Measurements from ENCODE around the gene TIGD1. TPM values are rescaled to one million over a fixed set of nuclear protein-coding genes. Genes with fewer than 3 reads are reported as not detected.

TIGD1 gene
- total RNA-seq, 1 donor from 2014 or later = 3.7 TPM

DNA sequence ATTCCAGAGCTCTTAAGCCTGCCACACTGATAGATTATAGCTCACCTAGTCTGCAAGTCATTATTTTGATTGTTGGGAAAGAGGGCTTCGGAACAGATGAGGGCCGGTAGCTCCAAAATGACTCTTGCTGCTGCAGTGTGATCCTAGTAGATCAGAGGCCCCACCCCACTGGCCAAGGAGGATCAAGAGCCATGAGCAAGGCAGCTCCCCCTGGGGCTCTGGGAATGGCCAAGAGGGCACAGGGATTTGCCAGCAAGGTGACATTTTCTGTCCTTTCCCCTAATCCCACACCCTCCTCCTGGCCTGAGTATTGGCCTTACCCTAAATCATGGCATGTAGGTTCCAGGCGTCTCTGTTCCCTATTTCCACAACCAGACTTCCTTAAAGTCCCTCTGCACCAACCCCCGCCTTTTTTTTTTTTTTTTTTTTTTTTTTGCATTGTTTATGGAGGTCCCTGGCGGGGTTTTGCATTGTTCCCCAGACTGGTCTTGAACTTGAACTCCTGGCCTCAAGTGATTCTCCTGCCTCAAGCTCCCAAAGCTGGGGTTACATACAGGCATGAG lies 36.7 kb upstream of the TIGD1 start:
- Histone ChIP-seq H3K4me3 (ENCODE audit: low read length in 3 of 3) (no peak overlapping the region), H3K36me3 (ENCODE audit: control insufficient read depth in 3 of 3, insufficient read depth in 3 of 3, low read length in 3 of 3) (peaks cover 3 to 6% (median 5%) of the 10 kb centered on the region in 3 donors), H3K27me3 (ENCODE audit: control insufficient read depth in 3 of 3, insufficient read depth in 3 of 3, low read length in 3 of 3) (no peaks in the 10 kb centered on the region), H3K9ac (ENCODE audit: low read depth in 1 of 3, low read length in 3 of 3) (no peak overlapping the region), H3K27ac (ENCODE audit: low read depth, low read length) (no peak overlapping the region), H3K9me3 (ENCODE audit: control insufficient read depth in 3 of 3, low read length in 3 of 3) (no peaks in the 10 kb centered on the region), H3K4me1 (ENCODE audit: control insufficient read depth in 3 of 3, insufficient read depth in 3 of 3, low read length in 3 of 3) (peaks cover 11 to 63% (median 19%) of the 10 kb centered on the region in 3 donors)

DNA sequence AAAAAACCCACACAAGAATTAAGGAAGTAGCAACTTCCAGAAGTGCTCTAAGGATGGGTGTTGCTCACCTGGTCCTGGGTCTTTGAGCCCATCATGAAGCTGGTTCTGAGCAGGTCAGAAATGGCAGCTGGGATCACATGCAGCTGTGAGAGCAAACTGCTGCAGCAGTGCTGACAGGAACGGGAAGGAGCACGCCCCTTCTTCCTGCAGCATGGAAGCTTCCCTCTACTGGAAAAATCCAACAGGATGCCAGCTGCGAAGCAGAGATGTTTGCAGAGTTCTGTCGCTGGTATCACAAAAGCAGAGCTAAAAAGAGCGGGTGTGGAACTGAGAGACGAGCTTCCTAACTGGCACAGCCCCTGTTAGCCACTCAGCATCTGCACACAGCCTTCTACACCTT lies 33.9 kb upstream of the TIGD1 start:
- H3K27ac ChIP-seq (ENCODE audit: low read depth, low read length) = no peak overlapping the region

DNA sequence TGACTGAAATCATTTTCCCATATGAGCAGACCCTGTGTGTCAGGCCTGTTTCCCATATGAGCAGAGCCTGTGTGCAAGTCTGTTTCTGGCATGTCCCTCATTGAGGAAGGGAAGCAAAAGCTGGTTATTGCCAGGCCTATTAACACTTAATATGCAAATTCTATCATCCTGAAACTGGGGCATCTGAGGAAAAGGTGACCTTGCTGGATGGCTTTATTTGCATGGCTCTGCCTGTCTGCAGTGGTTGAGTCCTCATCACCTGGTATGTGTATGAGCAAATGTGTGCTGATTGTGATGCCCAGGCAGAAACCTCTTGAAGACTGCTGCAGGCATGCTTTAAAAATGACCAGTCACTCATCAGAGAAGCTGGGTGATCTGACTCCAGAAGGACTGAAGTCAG lies 31.4 kb upstream of the TIGD1 start:
- Histone ChIP-seq H3K9ac (ENCODE audit: low read depth in 1 of 3, low read length in 3 of 3) (no peak overlapping the region), H3K4me1 (ENCODE audit: control insufficient read depth in 3 of 3, insufficient read depth in 3 of 3, low read length in 3 of 3) (peaks cover 14 to 49% (median 17%) of the 10 kb centered on the region in 3 donors), H3K9me3 (ENCODE audit: control insufficient read depth in 3 of 3, low read length in 3 of 3) (no peaks in the 10 kb centered on the region), H3K27me3 (ENCODE audit: control insufficient read depth in 3 of 3, insufficient read depth in 3 of 3, low read length in 3 of 3) (no peaks in the 10 kb centered on the region), H3K4me3 (ENCODE audit: low read length in 3 of 3) (no peak overlapping the region), H3K36me3 (ENCODE audit: control insufficient read depth in 3 of 3, insufficient read depth in 3 of 3, low read length in 3 of 3) (peaks cover 17 to 18% (median 18%) of the 10 kb centered on the region in 3 donors), H3K27ac (ENCODE audit: low read depth, low read length) (no peak overlapping the region)

More for the DNA sequence above, 33.9 kb upstream of the TIGD1 start:
- H3K27me3 ChIP-seq (ENCODE audit: control insufficient read depth in 3 of 3, insufficient read depth in 3 of 3, low read length in 3 of 3) = no peaks in the 10 kb centered on the region
- H3K9ac ChIP-seq (ENCODE audit: low read depth in 1 of 3, low read length in 3 of 3) = no peak overlapping the region
- no peaks in the 10 kb centered on the region for H3K9me3 ChIP-seq (ENCODE audit: control insufficient read depth in 3 of 3, low read length in 3 of 3)
- peaks cover 11 to 54% (median 16%) of the 10 kb centered on the region in 3 donors for H3K4me1 ChIP-seq (ENCODE audit: control insufficient read depth in 3 of 3, insufficient read depth in 3 of 3, low read length in 3 of 3)
- peaks cover 17 to 18% (median 18%) of the 10 kb centered on the region in 3 donors for H3K36me3 ChIP-seq (ENCODE audit: control insufficient read depth in 3 of 3, insufficient read depth in 3 of 3, low read length in 3 of 3)
- no peak overlapping the region for H3K4me3 ChIP-seq (ENCODE audit: low read length in 3 of 3)

DNA sequence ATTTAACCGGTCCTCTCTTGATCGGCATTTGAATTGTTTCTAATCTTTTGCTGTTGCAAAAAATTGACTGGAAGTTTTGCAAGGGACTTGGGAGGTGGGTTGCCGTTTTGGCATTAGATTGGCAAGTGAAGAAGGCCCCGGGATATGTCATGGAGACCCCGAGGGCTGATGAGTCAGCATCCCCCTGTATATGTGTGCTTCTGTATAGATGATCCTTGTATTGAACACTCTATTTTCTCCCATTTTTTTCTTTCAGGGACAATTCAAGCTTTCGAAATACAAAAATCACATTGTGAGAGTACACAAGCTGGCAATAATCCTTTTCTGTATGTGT lies 30.3 kb upstream of the TIGD1 start:
- Histone ChIP-seq H3K27ac (ENCODE audit: low read depth, low read length) (no peak overlapping the region), H3K4me1 (ENCODE audit: control insufficient read depth in 3 of 3, insufficient read depth in 3 of 3, low read length in 3 of 3) (peaks cover 14 to 54% (median 19%) of the 10 kb centered on the region in 3 donors), H3K4me3 (ENCODE audit: low read length in 3 of 3) (no peak overlapping the region), H3K9ac (ENCODE audit: low read depth in 1 of 3, low read length in 3 of 3) (no peak overlapping the region), H3K27me3 (ENCODE audit: control insufficient read depth in 3 of 3, insufficient read depth in 3 of 3, low read length in 3 of 3) (no peaks in the 10 kb centered on the region), H3K36me3 (ENCODE audit: control insufficient read depth in 3 of 3, insufficient read depth in 3 of 3, low read length in 3 of 3) (peaks cover 17 to 18% (median 18%) of the 10 kb centered on the region in 3 donors), H3K9me3 (ENCODE audit: control insufficient read depth in 3 of 3, low read length in 3 of 3) (no peaks in the 10 kb centered on the region)

DNA sequence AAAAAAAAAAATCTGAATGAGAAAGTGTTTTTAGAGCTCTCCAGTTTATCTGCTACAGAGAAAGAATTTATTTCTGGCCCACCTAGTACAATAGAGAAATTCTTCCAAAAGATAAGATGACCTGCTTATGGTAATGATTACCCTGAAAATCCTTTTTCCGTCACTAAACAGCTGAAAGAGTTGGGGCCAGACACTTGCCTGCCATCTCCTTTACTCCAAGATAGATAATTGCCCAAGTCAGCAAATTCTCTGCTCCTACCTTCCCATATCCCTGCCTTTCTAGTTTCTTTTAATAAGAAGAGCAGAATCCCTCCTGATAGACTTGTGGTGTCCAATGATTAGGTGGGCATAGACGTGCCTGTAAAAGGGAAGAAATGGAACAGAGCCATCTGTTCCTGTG lies 28.3 kb upstream of the TIGD1 start:
- Histone ChIP-seq H3K9ac (ENCODE audit: low read depth in 1 of 3, low read length in 3 of 3) (no peak overlapping the region), H3K36me3 (ENCODE audit: control insufficient read depth in 3 of 3, insufficient read depth in 3 of 3, low read length in 3 of 3) (peaks cover 12 to 25% (median 19%) of the 10 kb centered on the region in 3 donors), H3K27ac (ENCODE audit: low read depth, low read length) (no peak overlapping the region), H3K4me3 (ENCODE audit: low read length in 3 of 3) (no peak overlapping the region), H3K4me1 (ENCODE audit: control insufficient read depth in 3 of 3, insufficient read depth in 3 of 3, low read length in 3 of 3) (peaks cover 28 to 65% (median 38%) of the 10 kb centered on the region in 3 donors), H3K9me3 (ENCODE audit: control insufficient read depth in 3 of 3, low read length in 3 of 3) (no peaks in the 10 kb centered on the region), H3K27me3 (ENCODE audit: control insufficient read depth in 3 of 3, insufficient read depth in 3 of 3, low read length in 3 of 3) (no peaks in the 10 kb centered on the region)

DNA sequence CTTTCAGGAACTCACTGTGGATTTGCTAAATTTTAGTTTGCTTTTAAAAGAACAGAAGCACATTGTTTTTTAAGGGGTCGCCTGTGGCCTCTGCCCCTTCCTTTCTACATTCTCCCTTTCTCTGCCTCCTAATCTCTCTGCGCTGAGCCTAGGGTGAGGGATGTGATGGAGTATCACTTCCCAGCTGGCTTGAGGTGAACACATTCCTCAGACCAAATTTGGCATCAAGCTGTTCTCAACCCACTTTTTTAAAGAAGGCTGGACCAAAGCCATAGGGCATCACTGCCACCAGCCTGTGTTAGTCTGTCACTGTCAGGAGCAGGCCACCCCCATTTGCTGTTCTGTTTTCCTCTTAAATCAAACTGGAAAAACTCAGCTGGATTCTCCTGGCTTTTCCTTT lies 27.5 kb upstream of the TIGD1 start:
- Histone ChIP-seq H3K27me3 (ENCODE audit: control insufficient read depth in 3 of 3, insufficient read depth in 3 of 3, low read length in 3 of 3) (no peaks in the 10 kb centered on the region), H3K4me3 (ENCODE audit: low read length in 3 of 3) (no peak overlapping the region), H3K9me3 (ENCODE audit: control insufficient read depth in 3 of 3, low read length in 3 of 3) (no peaks in the 10 kb centered on the region), H3K27ac (ENCODE audit: low read depth, low read length) (peak overlapping the region; percentile 81), H3K36me3 (ENCODE audit: control insufficient read depth in 3 of 3, insufficient read depth in 3 of 3, low read length in 3 of 3) (peaks cover 12 to 25% (median 19%) of the 10 kb centered on the region in 3 donors), H3K9ac (ENCODE audit: low read depth in 1 of 3, low read length in 3 of 3) (peak overlapping the region in 1 of 3 donors; percentile 1), H3K4me1 (ENCODE audit: control insufficient read depth in 3 of 3, insufficient read depth in 3 of 3, low read length in 3 of 3) (peaks cover 27 to 60% (median 36%) of the 10 kb centered on the region in 3 donors)

DNA sequence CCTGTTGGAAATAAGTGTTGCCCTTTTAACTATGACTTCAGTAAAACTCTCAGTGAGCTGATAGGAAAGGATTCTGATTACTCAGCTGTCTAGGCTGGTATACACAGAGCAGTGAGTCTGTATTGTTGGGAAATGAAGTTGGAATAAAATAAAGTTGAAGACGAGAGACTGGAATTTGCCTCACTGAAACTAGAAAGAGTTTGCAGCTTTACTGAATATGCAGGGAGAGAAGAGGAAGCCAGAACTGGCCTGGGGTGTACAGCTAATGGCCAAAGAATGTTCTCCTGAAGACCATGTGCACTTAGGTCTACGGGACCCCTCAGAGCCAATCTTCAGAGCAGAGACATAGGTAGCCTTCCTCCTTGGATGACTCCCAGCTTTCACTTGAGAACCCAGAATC lies 26.6 kb upstream of the TIGD1 start:
- Histone ChIP-seq H3K27ac (ENCODE audit: low read depth, low read length) (peak overlapping the region; percentile 81), H3K4me1 (ENCODE audit: control insufficient read depth in 3 of 3, insufficient read depth in 3 of 3, low read length in 3 of 3) (peaks cover 28 to 52% (median 36%) of the 10 kb centered on the region in 3 donors), H3K9ac (ENCODE audit: low read depth in 1 of 3, low read length in 3 of 3) (peak overlapping the region in 2 of 3 donors; percentile 1 to 4), H3K27me3 (ENCODE audit: control insufficient read depth in 3 of 3, insufficient read depth in 3 of 3, low read length in 3 of 3) (no peaks in the 10 kb centered on the region), H3K4me3 (ENCODE audit: low read length in 3 of 3) (no peak overlapping the region), H3K9me3 (ENCODE audit: control insufficient read depth in 3 of 3, low read length in 3 of 3) (no peaks in the 10 kb centered on the region), H3K36me3 (ENCODE audit: control insufficient read depth in 3 of 3, insufficient read depth in 3 of 3, low read length in 3 of 3) (peaks cover 12 to 28% (median 14%) of the 10 kb centered on the region in 3 donors)

DNA sequence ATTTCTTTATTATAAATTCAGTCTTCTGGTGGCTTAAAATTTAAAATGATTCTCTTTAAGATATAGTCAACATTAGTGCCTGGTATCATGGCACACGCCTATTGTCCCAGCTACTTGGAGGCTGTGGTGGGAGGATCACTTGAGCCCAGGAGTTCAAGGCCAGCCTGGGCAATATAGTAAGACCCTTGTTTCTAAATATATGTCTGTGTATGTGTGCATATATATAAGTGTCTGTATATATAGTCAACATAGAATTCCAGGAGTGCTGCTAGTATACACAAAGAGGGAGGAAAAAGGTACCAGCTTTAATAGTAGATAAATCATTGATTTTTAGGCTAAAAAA lies 25.0 kb upstream of the TIGD1 start:
- no peaks in the 10 kb centered on the region for H3K9me3 ChIP-seq (ENCODE audit: control insufficient read depth in 3 of 3, low read length in 3 of 3)
- peak overlapping the region in 1 of 3 donors; percentile 7 for H3K4me3 ChIP-seq (ENCODE audit: low read length in 3 of 3)
- H3K9ac ChIP-seq (ENCODE audit: low read depth in 1 of 3, low read length in 3 of 3) = peak overlapping the region in 1 of 3 donors; percentile 42
- H3K36me3 ChIP-seq (ENCODE audit: control insufficient read depth in 3 of 3, insufficient read depth in 3 of 3, low read length in 3 of 3) = peaks cover 2 to 20% (median 4%) of the 10 kb centered on the region in 3 donors
- H3K27me3 ChIP-seq (ENCODE audit: control insufficient read depth in 3 of 3, insufficient read depth in 3 of 3, low read length in 3 of 3) = no peaks in the 10 kb centered on the region
- peaks cover 38 to 62% (median 47%) of the 10 kb centered on the region in 3 donors for H3K4me1 ChIP-seq (ENCODE audit: control insufficient read depth in 3 of 3, insufficient read depth in 3 of 3, low read length in 3 of 3)
- H3K27ac ChIP-seq (ENCODE audit: low read depth, low read length) = peak overlapping the region; percentile 81

DNA sequence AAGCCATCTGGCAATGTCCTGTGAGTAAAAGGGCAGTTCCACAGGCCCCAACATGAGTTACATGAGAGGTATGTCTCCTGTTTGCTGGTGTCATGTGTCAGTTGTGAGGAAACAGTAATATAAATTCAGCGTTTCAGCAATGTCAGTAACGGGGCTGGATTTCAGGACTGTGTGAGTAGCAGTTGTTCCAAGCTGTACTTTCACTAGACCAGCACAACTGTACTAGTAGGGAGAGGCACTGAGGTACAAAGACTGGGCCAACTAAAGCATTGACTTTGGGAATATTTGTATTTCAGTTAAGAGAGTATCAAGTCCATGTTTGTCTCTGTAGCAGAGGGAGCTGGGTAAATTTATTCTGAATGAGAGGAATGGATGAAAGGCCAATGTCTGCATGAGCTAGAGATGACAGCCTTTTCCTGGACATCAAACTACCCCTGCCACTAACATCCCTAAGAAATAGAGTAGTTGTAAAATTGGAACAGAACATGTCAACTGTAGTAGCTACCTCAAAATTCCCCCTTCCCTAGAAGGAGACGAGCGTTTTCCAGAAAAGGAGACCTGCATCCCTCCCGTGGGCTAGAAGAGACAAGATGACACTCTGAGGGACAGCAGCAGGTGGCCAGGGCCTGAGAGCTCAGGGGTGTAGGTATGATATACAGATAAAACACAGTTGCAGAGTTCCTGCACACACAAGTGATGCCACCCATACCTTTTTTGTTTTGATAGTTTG lies 24.5 kb upstream of the TIGD1 start:
- peaks cover 6 to 20% (median 10%) of the 10 kb centered on the region in 3 donors for H3K36me3 ChIP-seq (ENCODE audit: control insufficient read depth in 3 of 3, insufficient read depth in 3 of 3, low read length in 3 of 3)
- peak overlapping the region; percentile 7 to 48 (median 28) for H3K4me3 ChIP-seq (ENCODE audit: low read length in 3 of 3)
- H3K27me3 ChIP-seq (ENCODE audit: control insufficient read depth in 3 of 3, insufficient read depth in 3 of 3, low read length in 3 of 3) = no peaks in the 10 kb centered on the region
- H3K27ac ChIP-seq (ENCODE audit: low read depth, low read length) = peak overlapping the region; percentile 81
- H3K4me1 ChIP-seq (ENCODE audit: control insufficient read depth in 3 of 3, insufficient read depth in 3 of 3, low read length in 3 of 3) = peaks cover 38 to 67% (median 49%) of the 10 kb centered on the region in 3 donors
- H3K9ac ChIP-seq (ENCODE audit: low read depth in 1 of 3, low read length in 3 of 3) = peak overlapping the region; percentile 42 to 75 (median 42)
- no peaks in the 10 kb centered on the region for H3K9me3 ChIP-seq (ENCODE audit: control insufficient read depth in 3 of 3, low read length in 3 of 3)

DNA sequence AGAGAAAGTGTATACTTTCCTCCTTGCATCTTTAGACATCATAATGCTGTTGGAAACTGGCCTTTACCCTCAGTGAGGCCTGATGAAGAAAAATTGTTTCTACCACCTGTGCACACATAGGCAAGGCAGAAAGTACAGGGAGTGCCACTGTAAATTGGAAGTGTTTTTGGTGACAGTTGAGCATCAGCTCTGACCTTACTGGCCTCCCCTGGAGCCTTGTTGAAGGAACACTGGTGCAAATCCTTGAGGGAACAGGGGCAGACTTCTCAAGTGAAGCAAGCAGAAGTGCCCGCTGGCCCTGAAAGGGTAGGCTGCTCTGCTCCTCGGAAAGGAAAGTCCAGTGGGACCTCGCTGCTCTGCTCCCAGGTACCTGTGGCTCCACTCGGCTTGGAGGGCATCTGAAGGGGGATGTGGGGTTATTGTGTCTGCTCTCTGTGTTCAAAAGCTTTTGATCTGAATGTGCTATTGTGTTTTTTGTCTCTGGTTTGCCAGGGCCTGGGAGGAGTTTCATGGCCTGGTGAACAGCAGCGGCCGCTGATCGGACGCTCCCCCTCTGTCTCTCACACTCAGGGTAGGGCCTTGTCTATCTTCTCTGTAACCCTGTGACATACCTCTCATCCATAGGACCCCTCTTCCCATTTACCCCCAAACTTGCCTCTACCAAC lies 23.5 kb upstream of the TIGD1 start:
- Histone ChIP-seq H3K4me1 (ENCODE audit: control insufficient read depth in 3 of 3, insufficient read depth in 3 of 3, low read length in 3 of 3) (peaks cover 37 to 75% (median 52%) of the 10 kb centered on the region in 3 donors), H3K27me3 (ENCODE audit: control insufficient read depth in 3 of 3, insufficient read depth in 3 of 3, low read length in 3 of 3) (no peaks in the 10 kb centered on the region), H3K9ac (ENCODE audit: low read depth in 1 of 3, low read length in 3 of 3) (peak overlapping the region; percentile 42 to 75 (median 42)), H3K27ac (ENCODE audit: low read depth, low read length) (peak overlapping the region; percentile 81), H3K36me3 (ENCODE audit: control insufficient read depth in 3 of 3, insufficient read depth in 3 of 3, low read length in 3 of 3) (peaks cover 13 to 30% (median 19%) of the 10 kb centered on the region in 3 donors), H3K4me3 (ENCODE audit: low read length in 3 of 3) (peak overlapping the region; percentile 22 to 48 (median 22)), H3K9me3 (ENCODE audit: control insufficient read depth in 3 of 3, low read length in 3 of 3) (no peaks in the 10 kb centered on the region)

All from skeletal muscle tissue (tissue), 4 donors.